ENCODE measurements around the gene BCL2L15.

DNA sequence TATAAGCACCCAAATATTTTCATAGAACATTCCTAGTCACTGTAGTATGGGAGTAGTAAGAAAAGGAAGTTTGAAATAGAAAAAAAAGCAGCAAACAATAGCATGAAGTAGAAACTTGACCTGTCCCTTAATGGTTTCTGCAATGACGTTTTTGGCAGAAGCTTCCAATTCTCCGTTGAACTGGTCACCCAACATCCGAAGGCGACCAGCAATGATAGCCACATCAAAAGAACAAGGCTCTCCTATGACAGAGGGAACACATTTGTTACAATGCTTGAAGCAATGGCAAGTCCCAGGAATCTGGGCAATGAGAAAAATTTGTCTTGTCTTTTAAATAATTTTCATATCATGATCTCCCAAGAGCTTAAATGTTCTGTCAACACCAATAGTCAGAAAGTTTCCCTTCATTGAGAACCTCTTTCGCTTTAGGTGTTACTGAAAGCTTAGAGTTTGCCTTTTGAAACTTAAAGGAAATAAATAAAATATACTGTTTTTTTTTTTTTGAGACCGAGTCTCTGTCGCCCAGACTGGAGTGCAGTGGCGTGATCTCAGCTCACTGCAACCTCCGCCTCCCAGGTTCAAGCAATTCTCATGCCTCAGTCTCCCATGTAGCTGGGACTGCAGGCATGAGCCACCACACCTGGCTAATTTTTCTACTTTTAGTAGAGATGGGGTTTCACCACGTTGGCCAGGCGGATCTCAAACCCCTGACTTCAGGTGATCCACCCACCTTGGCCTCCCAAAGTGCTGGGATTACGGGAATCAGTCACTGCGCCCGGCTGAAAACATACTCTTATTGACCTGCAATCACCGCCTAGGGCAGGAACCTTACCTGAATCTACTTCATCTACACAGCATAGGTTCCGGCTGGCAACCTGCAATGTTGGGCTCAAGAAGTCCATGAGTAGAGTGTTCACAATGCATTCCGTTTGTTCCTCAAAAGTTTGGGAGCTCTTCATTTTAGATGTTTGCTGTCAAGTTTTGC, 672 bp downstream of the BCL2L15 start:
- TF ChIP-seq CTCF (IDR thresholded peaks at IDR 0.05), result no peak
- TF ChIP-seq EZH2phosphoT487 (IDR thresholded peaks at IDR 0.05), result no peak
- no peak for TF ChIP-seq EZH2 (IDR thresholded peaks at IDR 0.05)
